ENCODE measurements around the gene GLUD1.
"Not testable (repeated sequence)": the region's sequence is repeated elsewhere in the genome, so short reads cannot be mapped to it uniquely, and the experiment has no call there.

The GLUD1 gene

DNA sequence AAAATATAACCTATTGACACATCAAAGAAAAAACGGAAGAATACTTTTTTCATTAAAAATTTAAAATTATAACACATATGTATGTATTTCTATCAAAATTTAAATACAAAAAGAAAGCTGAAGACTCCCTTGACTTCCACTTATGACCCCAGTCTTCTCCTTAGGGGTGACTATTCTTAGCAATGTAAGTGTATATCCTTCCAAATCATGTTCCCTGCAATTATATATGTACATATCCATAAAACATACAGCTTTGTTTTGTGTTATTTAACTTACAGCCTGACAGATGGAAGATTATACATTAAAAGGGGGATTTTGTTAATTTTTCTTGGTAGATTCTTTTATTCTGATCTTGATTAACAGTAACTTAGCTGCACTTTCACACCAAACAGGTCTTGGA is 9.1 kb downstream of the GLUD1 start:
- Histone ChIP-seq H3K36me3 (ENCODE audit: control insufficient read depth in 2 of 2, insufficient read depth in 2 of 2, low read length in 2 of 2) (peaks cover 0 to 3% of the 10 kb centered on the region in 2 donors), H3K27me3 (ENCODE audit: control insufficient read depth in 1 of 2, insufficient read depth in 2 of 2, low read length in 2 of 2) (no peaks in the 10 kb centered on the region), H3K4me3 (ENCODE audit: low read length in 2 of 2) (no peak overlapping the region), H3K4me1 (ENCODE audit: control insufficient read depth, insufficient read depth, low read length) (no peaks in the 10 kb centered on the region), H3K27ac (ENCODE audit: low read length) (no peak overlapping the region), H3K9ac (ENCODE audit: low read length in 2 of 2) (no peak overlapping the region), H3K9me3 (ENCODE audit: control insufficient read depth in 2 of 2, low read length in 2 of 2) (no peaks in the 10 kb centered on the region)

DNA sequence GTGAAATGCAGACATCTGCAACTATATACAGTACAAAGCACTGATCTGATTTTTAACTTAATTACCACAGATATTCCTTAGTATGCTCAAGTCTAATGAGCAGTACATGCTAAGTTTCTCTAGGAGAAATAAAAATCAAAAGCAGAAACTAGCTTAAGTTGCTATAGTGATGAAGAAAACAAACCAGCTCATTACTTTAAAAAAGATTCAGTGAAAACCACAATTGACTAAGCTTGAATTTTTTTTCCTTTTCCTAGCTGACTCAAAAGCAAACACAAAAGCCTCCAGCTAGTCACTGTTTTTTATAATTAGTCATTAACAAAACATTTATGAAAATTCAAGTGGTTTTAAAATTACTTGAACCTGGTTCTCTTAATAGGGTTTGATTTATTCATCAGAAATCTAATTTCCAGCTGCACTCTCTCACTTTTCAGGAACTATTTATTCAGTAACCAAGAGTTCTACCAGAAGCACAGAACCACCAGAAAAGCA is 10.3 kb downstream of the GLUD1 start:
- not testable (repeated sequence) for H3K36me3 ChIP-seq (ENCODE audit: control insufficient read depth in 2 of 2, insufficient read depth in 2 of 2, low read length in 2 of 2); H3K9ac ChIP-seq (ENCODE audit: low read length in 2 of 2); H3K9me3 ChIP-seq (ENCODE audit: control insufficient read depth in 2 of 2, low read length in 2 of 2); H3K4me3 ChIP-seq (ENCODE audit: low read length in 2 of 2); H3K27me3 ChIP-seq (ENCODE audit: control insufficient read depth in 1 of 2, insufficient read depth in 2 of 2, low read length in 2 of 2); H3K4me1 ChIP-seq (ENCODE audit: control insufficient read depth, insufficient read depth, low read length)
- H3K27ac ChIP-seq (ENCODE audit: low read length): peak overlapping the region; percentile 18

DNA sequence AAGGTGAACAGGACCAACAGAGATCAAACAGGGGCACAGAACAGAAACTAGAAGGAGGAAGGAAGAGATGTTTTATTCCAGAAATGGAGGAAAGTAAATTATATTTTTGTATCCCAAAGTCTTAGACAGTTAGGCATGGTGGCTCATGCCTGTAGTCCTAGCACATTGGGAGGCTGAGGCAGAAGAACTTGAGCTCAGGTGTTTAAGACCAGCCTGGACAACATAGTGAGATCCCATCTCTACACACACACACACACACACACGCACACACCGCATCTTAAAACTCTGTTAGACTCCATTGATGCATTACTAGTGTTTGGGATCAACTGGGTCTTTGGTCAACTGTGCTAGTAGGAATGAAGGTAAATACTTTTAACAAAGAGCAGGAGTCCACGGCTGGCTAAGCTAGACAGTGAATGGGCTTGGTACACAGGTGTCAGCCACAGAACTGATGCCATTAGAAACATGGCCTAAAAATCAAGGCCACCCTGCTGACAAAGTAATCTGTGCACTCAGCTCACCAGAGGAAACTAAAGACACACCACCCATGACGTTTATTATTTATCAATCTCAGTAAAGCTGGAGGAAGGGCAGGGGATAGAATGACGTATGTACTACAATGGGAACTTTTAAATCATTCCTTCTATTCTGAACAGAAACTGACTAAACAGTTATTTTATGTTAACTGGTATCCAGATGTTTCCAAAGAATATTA is 10.9 kb downstream of the GLUD1 start:
- H3K36me3 ChIP-seq (ENCODE audit: control insufficient read depth in 2 of 2, insufficient read depth in 2 of 2, low read length in 2 of 2); H3K27ac ChIP-seq (ENCODE audit: low read length); H3K27me3 ChIP-seq (ENCODE audit: control insufficient read depth in 1 of 2, insufficient read depth in 2 of 2, low read length in 2 of 2); H3K9me3 ChIP-seq (ENCODE audit: control insufficient read depth in 2 of 2, low read length in 2 of 2); H3K9ac ChIP-seq (ENCODE audit: low read length in 2 of 2); H3K4me3 ChIP-seq (ENCODE audit: low read length in 2 of 2); H3K4me1 ChIP-seq (ENCODE audit: control insufficient read depth, insufficient read depth, low read length): not testable (repeated sequence)

DNA sequence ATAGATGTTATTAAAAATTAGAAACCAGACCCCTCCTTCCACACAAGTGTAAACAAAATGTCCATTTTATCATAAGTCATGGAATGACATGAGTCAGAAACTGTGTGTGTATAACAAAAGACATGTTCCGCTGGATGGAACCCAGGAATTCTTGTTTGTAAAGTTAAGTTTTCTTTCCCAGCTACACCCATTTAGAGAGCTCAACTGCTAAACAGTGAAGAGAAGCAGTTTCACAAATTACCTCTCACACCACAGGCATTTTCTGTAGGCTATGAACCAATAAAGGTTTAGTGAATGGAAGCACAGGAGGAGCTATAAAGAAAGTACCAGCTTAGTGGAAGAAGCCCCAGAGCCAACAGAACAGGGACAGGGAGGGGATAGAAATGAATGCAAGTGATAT is 12.4 kb downstream of the GLUD1 start:
- not testable (repeated sequence) for H3K9me3 ChIP-seq (ENCODE audit: control insufficient read depth in 2 of 2, low read length in 2 of 2); H3K4me1 ChIP-seq (ENCODE audit: control insufficient read depth, insufficient read depth, low read length); H3K4me3 ChIP-seq (ENCODE audit: low read length in 2 of 2); H3K27ac ChIP-seq (ENCODE audit: low read length); H3K36me3 ChIP-seq (ENCODE audit: control insufficient read depth in 2 of 2, insufficient read depth in 2 of 2, low read length in 2 of 2); H3K27me3 ChIP-seq (ENCODE audit: control insufficient read depth in 1 of 2, insufficient read depth in 2 of 2, low read length in 2 of 2); H3K9ac ChIP-seq (ENCODE audit: low read length in 2 of 2)

DNA sequence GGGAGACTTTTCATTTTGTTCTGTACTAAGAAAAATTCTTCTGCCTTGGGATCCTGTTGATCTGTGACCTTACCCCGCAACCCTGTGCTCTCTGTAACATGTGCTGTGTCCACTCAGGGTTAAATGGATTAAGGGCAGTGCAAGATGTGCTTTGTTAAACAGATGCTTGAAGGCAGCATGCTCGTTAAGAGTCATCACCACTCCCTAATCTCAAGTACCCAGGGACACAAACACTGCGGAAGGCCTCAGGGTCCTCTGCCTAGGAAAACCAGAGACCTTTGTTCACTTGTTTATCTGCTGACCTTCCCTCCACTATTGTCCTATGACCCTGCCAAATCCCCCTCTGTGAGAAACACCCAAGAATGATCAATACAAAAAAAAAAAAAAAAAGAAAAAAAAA is 13.1 kb downstream of the GLUD1 start:
- H3K36me3 ChIP-seq (ENCODE audit: control insufficient read depth in 2 of 2, insufficient read depth in 2 of 2, low read length in 2 of 2); H3K9ac ChIP-seq (ENCODE audit: low read length in 2 of 2); H3K27ac ChIP-seq (ENCODE audit: low read length); H3K4me1 ChIP-seq (ENCODE audit: control insufficient read depth, insufficient read depth, low read length); H3K27me3 ChIP-seq (ENCODE audit: control insufficient read depth in 1 of 2, insufficient read depth in 2 of 2, low read length in 2 of 2); H3K9me3 ChIP-seq (ENCODE audit: control insufficient read depth in 2 of 2, low read length in 2 of 2); H3K4me3 ChIP-seq (ENCODE audit: low read length in 2 of 2): not testable (repeated sequence)

DNA sequence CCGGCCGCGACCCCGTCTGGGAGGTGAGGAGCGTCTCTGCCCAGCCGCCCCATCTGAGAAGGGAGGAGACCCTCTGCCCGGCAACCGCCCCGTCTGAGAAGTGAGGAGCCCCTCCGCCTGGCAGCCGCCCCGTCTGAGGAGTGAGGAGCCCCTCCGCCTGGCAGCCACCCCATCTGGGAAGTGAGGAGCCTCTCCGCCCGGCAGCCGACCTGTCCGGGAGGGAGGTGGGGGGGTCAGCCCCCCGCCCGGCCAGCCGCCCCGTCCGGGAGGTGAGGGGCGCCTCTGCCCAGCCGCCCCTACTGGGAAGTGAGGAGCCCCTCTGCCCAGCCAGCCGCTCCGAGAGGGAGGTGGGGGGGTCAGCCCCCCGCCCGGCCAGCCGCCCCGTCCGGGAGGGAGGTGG is 14.0 kb downstream of the GLUD1 start:
- not testable (repeated sequence) for H3K27me3 ChIP-seq (ENCODE audit: control insufficient read depth in 1 of 2, insufficient read depth in 2 of 2, low read length in 2 of 2); H3K4me3 ChIP-seq (ENCODE audit: low read length in 2 of 2); H3K9ac ChIP-seq (ENCODE audit: low read length in 2 of 2); H3K36me3 ChIP-seq (ENCODE audit: control insufficient read depth in 2 of 2, insufficient read depth in 2 of 2, low read length in 2 of 2); H3K27ac ChIP-seq (ENCODE audit: low read length); H3K9me3 ChIP-seq (ENCODE audit: control insufficient read depth in 2 of 2, low read length in 2 of 2); H3K4me1 ChIP-seq (ENCODE audit: control insufficient read depth, insufficient read depth, low read length)

DNA sequence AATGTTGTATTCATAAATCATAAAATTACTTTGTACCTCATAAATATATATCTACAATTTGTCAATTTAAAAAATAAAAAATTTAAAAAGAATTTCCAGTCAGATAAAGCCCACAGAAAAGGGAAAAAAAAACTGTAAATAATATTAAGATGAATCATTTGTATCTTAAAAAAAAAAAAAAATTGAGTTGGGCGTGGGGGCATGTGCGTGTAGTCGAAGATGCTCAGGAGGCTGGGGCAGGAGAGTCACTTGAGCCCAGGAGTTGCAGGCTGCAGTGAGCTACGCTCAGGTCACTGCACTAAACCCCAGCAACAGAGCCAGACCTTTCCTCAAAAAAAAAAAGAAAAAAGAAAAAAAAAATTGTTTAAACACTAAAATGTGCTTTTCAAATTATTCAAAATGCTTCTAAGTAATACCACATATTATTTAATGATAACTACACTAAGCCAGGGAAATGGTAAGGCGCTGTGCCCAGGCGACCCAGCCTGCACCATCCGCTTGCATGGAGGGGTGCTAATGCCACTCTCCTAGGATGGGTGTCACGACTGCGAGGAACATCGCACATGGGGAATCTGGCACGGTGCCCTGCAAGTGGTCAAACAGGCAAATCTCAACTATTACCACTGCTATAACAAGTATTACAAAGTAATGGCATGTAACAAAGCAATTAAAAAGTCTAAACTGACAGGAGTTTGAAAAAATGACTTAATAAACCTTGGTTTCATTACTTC is 15.4 kb downstream of the GLUD1 start:
- Histone ChIP-seq H3K9me3 (ENCODE audit: control insufficient read depth in 2 of 2, low read length in 2 of 2) (no peaks in the 10 kb centered on the region), H3K27me3 (ENCODE audit: control insufficient read depth in 1 of 2, insufficient read depth in 2 of 2, low read length in 2 of 2) (no peaks in the 10 kb centered on the region), H3K4me1 (ENCODE audit: control insufficient read depth, insufficient read depth, low read length) (no peaks in the 10 kb centered on the region), H3K27ac (ENCODE audit: low read length) (no peak overlapping the region), H3K36me3 (ENCODE audit: control insufficient read depth in 2 of 2, insufficient read depth in 2 of 2, low read length in 2 of 2) (no peaks in the 10 kb centered on the region), H3K9ac (ENCODE audit: low read length in 2 of 2) (no peak overlapping the region), H3K4me3 (ENCODE audit: low read length in 2 of 2) (no peak overlapping the region)

DNA sequence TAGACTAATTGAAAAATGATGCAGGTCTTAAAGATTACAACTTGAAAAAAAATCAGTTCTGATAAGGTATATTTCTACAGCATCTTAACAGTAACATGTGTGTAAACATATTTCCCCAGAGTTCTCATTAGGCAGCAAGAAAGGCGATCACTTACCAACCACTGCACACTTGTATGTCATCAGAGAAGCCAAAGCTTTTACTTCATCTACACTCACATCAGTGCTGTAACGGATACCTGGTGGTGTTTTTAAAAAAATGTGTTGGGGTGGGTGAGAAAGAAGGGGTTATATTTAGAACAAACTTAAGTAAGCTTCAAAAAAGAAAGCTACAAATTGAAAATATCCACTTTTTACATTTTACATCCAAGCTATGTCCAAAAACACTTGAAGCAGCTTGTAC is 18.2 kb downstream of the GLUD1 start:
- peaks cover 5 to 18% of the 10 kb centered on the region in 2 donors for H3K36me3 ChIP-seq (ENCODE audit: control insufficient read depth in 2 of 2, insufficient read depth in 2 of 2, low read length in 2 of 2)
- not testable (repeated sequence) for H3K4me3 ChIP-seq (ENCODE audit: low read length in 2 of 2); H3K27me3 ChIP-seq (ENCODE audit: control insufficient read depth in 1 of 2, insufficient read depth in 2 of 2, low read length in 2 of 2); H3K4me1 ChIP-seq (ENCODE audit: control insufficient read depth, insufficient read depth, low read length); H3K27ac ChIP-seq (ENCODE audit: low read length); H3K9ac ChIP-seq (ENCODE audit: low read length in 2 of 2); H3K9me3 ChIP-seq (ENCODE audit: control insufficient read depth in 2 of 2, low read length in 2 of 2)

DNA sequence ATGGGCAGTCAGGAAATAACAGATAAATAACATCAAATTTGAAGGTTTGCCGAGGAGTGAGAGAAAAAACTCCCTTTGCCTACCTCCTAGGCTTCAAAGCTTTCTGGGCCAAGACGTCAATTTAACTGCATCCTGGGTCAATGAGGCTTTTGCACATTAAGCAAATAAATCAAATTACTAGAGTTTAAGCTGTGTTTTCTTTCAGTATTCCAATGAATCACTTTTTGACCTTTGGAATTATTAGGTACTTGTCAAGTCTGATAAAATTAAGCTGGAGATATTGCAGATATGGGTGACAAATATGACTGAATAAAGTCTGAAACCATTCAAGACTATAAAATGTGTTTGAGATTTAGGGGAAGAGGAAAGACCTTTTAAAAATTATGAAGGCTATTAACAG is 22.2 kb downstream of the GLUD1 start:
- H3K36me3 ChIP-seq (ENCODE audit: control insufficient read depth in 2 of 2, insufficient read depth in 2 of 2, low read length in 2 of 2): peaks cover 18 to 31% of the 10 kb centered on the region in 2 donors

DNA sequence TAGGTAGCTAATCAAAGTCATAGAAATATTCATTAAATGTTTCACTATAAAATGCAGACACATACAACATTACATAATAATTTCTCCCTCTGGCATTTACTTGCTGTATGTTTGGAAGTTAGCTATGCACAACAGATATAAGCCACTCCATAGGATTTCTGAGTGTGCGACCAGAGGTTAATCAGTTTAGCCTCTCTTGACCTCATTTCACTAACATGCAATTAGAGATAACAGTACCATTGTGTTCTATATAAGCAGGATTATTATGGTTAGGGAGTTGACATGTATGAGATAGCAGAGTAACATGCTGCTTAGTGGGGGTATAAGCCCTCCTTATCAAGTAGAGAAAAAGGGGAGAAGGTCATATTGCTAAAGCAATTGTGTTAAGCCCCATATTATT is 26.4 kb downstream of the GLUD1 start:
- Histone ChIP-seq H3K27ac (ENCODE audit: low read length) (no peak overlapping the region), H3K27me3 (ENCODE audit: control insufficient read depth in 1 of 2, insufficient read depth in 2 of 2, low read length in 2 of 2) (no peaks in the 10 kb centered on the region), H3K9me3 (ENCODE audit: control insufficient read depth in 2 of 2, low read length in 2 of 2) (no peaks in the 10 kb centered on the region), H3K4me1 (ENCODE audit: control insufficient read depth, insufficient read depth, low read length) (no peaks in the 10 kb centered on the region), H3K36me3 (ENCODE audit: control insufficient read depth in 2 of 2, insufficient read depth in 2 of 2, low read length in 2 of 2) (peaks cover 32 to 50% of the 10 kb centered on the region in 2 donors), H3K4me3 (ENCODE audit: low read length in 2 of 2) (no peak overlapping the region), H3K9ac (ENCODE audit: low read length in 2 of 2) (no peak overlapping the region)

More for the DNA sequence above, 22.2 kb downstream of the GLUD1 start:
- Histone ChIP-seq H3K27me3 (ENCODE audit: control insufficient read depth in 1 of 2, insufficient read depth in 2 of 2, low read length in 2 of 2) (no peaks in the 10 kb centered on the region), H3K27ac (ENCODE audit: low read length) (no peak overlapping the region), H3K9ac (ENCODE audit: low read length in 2 of 2) (no peak overlapping the region), H3K4me1 (ENCODE audit: control insufficient read depth, insufficient read depth, low read length) (no peaks in the 10 kb centered on the region), H3K4me3 (ENCODE audit: low read length in 2 of 2) (no peak overlapping the region), H3K9me3 (ENCODE audit: control insufficient read depth in 2 of 2, low read length in 2 of 2) (no peaks in the 10 kb centered on the region)

DNA sequence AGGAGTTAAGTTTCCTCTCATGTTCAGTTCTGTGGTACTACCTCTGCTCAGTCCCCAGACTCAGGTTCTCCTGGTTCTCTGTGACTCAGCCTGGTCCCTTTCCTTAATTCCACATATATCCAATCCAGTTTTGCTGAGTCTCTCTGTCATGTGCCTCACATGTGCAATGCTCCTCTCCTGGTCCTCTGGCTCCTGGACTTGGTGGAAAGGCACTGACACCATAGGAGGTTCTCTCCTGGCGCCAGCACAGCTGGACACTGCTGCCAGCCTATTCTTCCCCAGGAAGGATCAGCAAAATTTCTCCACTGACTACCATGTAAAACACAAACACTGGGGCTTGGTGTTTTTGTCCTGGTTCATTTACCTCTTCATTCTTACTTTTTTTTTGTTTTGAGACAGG is 27.8 kb downstream of the GLUD1 start:
- Histone ChIP-seq H3K9me3 (ENCODE audit: control insufficient read depth in 2 of 2, low read length in 2 of 2) (no peaks in the 10 kb centered on the region), H3K4me1 (ENCODE audit: control insufficient read depth, insufficient read depth, low read length) (no peaks in the 10 kb centered on the region), H3K9ac (ENCODE audit: low read length in 2 of 2) (no peak overlapping the region), H3K27ac (ENCODE audit: low read length) (no peak overlapping the region), H3K27me3 (ENCODE audit: control insufficient read depth in 1 of 2, insufficient read depth in 2 of 2, low read length in 2 of 2) (no peaks in the 10 kb centered on the region), H3K4me3 (ENCODE audit: low read length in 2 of 2) (no peak overlapping the region), H3K36me3 (ENCODE audit: control insufficient read depth in 2 of 2, insufficient read depth in 2 of 2, low read length in 2 of 2) (peaks cover 27 to 46% of the 10 kb centered on the region in 2 donors)
